GM21528 (cell line): Measurements from ENCODE around the gene TMEM89.

ENCODE experiments used
- ATAC-seq: cut with Tn5 transposase; IDR thresholded peaks from one replicate; pipeline ENCODE4 v1.9.1; 2021; ENCODE audit warnings: mild to moderate bottlenecking, moderate library complexity; ENCODE audit not compliant: unreplicated experiment, low FRiP score

TMEM89 gene, protein sequence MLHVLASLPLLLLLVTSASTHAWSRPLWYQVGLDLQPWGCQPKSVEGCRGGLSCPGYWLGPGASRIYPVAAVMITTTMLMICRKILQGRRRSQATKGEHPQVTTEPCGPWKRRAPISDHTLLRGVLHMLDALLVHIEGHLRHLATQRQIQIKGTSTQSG

DNA sequence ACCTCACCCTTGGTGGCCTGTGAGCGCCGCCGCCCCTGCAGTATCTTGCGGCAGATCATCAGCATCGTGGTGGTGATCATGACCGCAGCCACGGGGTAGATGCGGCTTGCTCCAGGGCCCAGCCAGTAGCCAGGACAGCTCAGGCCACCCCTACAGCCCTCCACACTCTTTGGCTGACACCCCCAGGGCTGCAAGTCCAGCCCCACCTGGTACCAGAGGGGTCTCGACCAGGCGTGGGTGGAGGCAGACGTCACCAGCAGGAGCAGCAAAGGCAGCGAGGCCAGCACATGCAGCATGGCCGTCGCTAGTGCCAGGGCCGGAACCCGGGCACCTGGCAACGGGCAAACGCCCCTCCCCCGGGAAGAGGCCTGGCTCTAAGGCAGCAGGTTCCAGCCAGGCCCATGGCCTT is at the start of gene TMEM89:
TSS of gene TMEM89 (minus strand) at position 309 of the 409 bp plus-strand sequence. CDS start at position 296, 13 bp downstream.
- ATAC-seq = no peak

DNA sequence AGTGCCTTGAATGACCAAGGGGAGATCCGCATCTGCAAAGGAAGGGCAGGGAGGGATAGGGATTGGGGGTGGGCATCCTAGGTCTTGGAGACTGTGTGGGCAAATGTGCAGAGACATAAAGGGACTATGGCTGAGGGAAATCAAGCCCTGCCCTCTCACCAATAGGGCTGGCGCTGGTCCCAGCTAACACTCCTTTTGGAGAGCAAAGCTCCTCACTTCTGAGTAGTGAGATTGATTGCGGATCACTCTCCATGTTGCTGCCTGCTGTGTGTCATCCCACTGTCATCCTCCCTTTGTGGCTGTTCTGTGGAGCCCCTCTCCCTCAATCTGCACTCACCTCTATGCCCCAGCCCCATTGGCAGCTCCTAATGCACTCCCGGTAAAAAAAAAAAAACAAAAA is 43.4 kb upstream of the TMEM89 start:
- ATAC-seq = no peak

DNA sequence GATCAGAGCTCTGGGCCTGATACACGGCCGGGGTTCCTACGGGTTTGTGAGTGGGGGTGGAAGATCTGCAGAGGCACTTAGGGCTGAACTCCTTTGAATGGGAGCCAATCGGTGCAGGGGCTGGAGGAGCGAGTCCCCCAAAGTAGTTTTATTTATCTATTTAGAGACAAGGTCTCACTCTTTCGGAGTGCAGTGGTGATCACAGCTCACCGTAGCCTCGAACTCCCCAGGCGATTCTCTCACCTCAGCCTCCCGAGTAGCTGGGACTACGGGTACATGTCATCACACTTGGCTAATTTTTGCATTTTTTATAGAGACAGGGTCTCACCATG is 42.7 kb upstream of the TMEM89 start:
- ATAC-seq = no peak

DNA sequence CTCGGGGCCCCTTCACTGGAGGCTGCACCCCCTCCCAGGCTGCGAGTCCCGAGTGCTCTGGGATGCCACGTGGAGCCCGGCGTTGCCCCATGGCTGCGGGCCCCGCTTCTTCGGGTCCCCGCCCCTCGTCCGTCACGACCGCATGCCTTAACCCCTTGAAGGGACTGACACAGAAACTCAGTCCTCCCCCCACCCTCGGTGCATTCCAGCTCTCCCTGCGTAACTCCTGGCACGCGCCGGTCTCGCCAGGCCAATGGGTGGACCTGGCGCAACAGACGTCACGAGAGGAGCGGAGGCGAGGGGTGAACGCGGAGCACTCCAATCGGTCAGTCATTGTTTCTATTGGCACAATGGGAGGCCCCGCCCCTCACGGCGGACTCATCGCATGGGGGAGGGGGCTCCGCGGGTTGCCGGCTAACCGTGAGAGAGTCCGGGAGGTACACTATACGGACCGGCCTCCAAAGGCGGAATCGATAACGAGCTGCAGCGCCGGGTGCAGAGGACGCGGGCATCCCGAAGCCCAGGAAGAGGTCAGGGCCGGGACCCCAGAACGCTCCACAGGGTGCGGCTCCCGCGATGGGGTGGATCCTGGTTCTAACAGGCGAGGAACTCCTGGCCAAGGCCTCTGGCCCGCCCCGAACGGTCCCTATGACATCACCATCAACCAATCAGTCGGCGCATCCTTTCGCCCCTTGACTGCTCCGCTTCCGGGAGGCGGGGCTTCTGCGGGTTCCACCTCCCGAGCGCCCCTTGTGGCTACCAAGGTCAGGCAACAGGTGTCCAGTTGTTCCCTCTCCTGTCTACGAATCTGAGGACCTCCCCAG is 42.1 kb upstream of the TMEM89 start:
- peak; percentile 82 for ATAC-seq

DNA sequence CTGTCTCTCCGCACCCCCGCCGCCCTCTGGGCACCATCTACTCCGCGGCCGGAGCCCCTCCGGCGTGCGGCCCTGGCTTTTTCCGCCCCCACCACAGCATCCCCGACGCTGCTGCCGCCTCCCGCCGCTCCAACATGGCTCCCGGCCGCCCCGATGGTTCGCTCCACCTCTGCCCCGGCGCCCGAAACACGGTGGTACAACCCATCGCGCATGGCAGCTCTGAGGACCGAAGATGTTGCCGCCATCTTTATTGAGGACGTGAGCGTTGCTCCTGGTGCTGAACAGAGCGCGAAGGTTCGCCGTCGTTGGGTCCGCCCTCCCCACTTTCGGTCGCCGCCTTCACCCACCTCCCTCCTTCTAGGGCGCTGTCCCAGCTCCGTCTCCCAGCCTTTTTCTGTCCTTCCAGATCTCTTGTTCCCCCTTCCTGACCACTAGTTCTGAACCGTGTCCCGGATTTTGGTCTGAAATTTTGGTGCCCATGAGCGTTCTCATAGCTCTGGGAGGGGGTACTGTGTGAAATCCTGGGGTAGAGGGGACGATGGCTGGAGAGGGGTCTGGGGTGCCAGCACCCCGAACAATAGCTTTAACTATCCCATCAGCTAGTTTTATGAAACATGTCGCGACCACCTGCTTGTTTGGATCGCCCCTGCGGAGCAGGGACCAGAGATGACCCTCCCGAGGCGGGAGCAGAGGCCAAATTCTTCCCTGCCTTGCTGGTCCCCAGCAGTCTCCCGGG is 41.4 kb upstream of the TMEM89 start, which contains the start of gene CELSR3:
TSS of gene CELSR3 (minus strand) at position 134 of the 736 bp plus-strand sequence. CDS start 252 bp downstream, outside the sequence.
- ATAC-seq = no peak

DNA sequence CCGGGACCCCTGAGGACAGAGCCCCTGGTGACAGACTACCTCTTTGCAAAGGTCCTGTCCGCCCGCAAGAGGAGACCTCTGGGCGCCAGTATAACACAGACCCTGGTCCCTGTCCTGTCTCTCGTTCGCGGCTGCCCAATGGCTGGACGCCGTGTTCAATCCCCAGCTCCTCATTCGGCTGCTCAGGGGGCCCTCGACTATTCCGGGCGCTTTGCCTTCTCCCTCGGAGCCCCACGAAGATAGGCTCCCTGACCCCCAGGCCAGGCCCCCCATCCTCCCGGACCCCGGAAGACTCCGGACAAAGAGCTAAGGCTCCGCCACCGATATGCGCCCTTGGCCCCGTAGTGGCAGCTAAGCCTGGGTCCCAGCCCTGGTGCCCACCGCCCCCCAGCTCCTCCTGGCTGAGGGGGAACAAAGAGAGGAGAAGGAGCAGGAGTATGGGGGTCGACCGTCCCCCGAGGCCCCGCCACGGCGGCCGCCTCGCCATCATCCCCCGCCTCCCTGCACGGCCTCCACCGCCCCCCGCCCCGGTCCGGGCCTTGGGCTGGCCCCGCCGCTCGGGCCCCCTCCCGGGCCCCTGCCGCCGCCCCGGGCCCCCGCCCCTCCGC is 40.7 kb upstream of the TMEM89 start:
- ATAC-seq = no peak

DNA sequence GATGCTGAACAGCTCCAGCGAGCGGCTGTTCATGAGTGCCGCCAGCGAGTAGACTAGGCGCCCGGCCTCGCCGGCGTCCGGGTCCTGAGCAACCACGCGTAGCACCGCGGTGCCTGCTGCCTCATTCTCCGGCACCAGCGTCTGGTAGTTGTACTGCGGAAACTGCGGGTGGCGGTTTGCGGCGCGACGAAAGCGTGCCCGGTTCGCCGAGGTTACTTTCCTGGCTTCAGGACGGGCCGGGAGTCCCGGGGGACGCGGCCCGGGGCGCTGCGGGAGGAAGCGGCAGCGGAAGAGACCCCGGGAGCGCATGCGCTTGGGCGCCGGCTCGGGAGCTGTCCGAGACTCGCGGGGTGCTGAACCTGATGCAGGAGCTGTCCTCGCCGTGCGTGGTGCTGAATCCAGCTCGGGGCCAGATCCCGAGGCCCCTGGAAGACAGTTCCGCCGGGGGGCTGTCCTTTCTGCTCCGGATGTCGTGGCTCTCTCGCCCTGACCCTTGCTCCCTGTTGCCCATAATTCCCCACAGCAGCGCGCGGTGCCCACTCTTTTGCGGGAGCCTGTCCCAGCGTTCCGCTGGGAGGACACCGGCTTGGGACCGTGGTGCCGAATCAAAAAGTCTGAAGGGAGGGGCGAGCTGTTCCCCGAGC is 40.1 kb upstream of the TMEM89 start:
- no peak for ATAC-seq

DNA sequence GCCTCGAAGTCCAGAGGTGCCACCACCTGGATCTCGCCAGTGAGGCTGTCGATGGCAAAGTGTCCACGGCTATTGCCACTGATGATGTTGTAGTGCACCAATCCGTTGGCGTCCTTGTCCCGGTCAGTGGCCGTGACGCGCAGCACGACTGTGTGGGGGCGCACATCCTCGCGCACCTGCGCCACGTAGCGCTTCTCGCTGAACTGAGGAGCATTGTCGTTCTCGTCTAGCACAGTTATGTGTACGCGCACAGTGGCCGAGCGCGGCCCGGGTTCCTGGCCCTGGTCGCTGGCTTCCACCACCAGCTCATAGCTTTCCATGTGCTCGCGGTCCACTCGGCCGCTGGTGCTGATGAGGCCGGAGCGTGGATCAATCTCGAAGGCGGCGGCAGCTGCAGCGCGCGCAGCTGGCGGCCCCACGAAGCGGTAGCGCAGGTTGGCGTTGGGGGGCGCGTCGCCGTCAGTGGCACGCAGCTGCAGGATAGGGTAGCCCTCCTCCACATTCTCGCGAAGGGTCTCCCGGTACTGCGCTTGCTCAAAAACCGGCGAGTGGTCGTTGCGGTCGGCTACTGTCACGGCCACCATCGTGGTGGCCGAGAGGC is 39.3 kb upstream of the TMEM89 start:
- ATAC-seq = no peak

DNA sequence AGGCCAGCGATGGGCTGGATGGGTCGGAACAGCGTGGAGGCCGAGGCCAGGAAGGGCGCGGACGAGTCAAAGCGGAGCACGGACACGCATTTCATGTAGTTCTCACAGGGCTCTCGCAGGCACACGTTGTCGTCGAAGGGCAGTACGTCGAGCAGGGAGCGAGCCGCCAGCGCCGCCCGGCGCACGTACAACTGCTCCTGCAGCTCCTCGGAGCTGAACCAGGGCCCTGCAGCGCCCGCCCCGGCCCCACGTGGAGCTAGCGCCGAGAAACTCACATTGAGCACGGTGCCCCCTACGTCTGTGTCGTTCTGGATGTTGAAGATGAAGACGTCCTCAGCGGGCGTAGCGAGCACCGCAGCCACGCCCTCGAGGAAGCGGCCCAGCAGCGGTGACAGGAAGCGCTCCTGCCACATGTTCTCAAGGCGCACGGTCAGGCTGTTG is 35.3 kb upstream of the TMEM89 start:
- no peak for ATAC-seq

DNA sequence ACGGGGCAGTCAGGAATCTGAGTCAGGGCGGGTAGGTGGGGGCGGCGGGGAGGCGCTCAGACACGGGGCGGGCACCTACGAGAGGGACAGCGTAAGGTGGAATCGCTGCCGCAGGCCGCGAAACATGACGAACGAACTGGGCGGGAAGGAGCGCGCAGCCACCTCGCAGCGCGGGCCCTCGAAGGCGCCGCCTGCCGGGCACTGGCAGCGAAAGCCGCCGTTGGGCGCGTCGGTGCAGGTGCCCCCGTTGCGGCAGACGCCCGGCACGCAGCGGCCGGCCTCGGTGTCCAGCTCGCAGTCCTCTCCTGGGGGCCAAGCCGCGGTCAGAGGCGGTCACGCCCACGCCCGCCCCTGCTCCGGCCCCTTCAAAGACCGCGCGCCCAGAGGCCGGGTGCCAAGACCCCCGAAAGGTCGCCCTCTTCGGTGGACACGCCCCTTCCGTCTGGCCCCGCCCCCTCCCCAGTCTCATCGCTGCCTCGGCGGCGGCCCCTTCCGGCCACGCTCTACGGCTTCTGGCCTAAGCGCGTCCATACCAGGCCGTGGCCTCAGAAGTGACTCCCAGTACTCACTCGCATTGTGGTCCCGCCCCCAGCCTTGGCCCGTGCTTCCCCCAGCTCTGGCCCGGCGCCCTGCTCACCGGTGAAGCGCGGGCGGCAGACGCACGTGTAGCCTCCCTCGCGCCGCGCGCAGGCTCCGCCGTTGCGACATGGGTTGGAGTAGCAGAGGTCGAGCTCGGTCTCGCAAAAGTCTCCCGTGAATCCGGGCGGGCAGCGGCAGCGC is 34.7 kb upstream of the TMEM89 start:
- ATAC-seq = peak; percentile 50

DNA sequence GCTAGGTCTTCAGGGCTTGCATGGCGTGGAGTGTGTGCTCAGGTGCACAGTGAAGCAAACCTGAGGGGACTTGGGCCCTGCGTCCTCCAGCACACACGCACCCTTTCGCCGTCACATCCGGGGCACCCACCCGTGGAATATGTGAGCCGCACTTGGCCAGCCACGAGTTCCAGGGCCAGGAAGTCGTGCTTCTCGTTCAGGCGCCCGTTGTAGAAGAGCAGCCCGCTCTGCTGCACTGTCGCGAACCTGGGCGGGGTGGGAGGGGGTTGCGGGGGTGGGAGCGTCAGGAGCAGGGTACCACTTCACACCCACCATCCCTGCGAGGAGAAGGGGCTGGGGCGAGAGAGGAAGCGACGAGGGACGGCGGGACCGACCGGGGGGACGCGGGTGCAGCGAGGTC is 34.0 kb upstream of the TMEM89 start:
- ATAC-seq = no peak

DNA sequence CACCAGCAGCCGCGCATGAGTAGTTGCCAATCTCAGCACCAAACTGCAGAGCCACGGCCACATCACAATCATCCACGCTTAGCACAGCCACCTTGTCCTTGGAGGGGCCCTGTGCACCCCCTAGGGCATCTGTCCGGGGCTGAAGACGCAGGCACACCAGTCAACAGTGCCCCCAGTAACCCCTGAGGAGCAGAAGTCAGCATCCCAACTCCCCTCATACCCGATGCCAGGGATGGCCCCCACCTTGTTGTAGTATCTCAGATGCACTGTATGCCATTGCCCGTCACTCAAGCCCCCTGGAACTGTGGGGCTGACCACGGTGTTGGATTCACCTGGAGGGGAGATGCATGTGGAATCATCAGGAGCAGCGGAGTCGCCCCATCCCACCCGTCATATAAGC is 33.5 kb upstream of the TMEM89 start:
- no peak for ATAC-seq

DNA sequence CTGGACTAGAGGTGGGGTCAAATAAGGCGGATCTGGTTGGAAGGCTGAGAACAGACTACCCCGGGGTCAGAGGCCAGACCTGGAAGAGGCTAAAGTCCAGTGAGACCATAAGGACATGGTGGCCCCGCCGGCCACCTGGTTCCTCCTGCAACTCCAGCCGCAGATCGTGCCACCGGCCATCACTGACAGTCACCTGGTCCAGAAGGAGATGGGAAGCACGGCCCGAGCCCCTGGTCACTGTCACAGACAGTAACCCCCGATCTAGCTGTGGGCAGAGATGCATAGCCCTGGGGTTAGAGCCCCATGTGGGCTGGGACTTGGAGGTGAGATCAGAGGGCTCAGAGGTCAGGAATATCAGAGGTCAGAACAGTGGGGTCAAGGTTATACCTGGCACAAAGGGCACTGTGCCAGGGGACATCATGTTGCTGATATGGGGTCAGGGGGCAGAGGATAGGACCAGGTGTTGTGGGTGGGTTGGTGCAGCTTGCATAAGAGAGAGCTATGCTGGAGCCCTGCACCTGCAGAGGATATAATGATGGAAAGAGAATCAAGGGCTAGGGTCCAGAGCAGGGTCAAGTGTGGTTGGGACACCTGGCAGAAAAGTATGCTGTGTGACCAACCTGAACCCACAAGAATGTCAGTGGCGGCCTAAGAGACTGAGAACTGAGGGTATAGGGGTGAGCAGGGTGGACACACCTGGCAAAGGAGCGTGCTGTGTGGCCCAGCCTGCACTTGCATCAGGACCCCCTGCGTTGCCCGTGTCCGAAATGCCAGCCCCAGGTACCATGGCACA is 31.6 kb upstream of the TMEM89 start:
- ATAC-seq = no peak

DNA sequence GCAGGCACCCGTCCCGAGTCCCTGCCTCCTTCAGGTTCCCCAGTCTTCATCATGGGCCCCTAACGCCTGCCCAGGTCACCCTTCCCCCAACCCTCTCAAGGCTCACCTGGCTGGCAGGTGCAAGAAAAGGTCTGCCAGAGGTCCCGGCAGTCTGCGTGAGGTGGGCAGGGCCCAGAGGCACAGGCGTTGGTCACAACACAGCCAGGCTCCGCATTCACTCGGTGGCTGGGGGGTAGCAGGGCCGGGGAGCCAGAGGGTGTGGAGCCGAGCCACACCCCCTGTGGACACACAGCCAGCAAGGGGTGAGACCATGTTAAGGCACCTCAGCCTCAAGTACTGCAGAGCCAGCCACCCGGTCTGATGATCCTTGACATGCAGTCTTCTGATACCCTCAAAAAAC is 30.2 kb upstream of the TMEM89 start:
- ATAC-seq = no peak

DNA sequence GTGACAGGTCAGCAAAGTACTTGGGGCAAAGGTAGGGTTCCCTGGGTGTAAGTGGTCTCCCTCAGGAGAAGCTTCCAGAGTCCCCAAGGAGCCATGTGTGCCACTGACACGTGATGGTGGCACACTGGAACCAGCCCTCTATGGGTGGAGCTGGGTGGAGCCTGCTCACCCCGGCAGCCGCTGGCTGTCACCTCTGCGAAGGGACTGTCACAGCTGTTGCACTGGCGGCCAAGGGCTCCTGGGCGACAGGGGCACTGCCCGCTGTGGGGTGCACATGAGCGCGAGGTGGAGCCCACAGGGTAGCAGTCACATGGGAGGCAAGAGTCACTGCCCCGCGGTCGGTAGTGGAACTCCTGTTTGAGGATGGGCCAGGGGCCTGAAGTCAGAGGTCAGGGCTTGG is 29.2 kb upstream of the TMEM89 start:
- no peak for ATAC-seq

DNA sequence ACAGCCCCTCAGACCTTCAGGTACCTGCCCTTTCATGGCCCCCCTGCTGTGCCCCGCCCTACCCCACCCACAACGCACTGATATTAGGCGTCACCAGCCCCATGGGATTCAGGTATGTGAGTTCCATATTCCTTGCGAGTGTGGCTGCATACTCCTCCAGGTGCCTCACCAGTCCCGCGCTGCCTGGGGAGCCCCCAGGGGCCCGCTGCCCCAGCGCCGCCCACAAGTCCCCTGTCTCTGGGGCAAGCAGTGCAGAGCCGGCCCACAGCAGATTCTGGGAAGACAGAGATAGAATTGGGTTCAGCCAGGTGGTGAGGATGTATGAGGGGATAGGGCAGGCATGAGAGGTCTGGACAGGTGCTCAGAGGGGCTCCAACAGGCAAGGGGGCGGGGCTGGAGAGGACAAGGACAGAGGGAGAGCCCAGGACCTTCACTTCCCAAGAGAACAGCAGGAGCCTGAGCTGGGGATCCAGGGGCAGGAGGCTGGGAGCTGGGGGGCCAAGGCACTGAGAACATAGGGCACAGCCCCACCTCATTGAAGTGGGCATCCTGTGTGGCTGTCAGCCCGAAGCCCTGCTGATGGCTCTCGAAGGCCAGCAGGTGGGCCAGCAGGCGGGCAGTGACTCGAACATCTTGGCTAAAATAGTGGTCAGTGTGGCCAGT is 26.8 kb upstream of the TMEM89 start:
- no peak for ATAC-seq

DNA sequence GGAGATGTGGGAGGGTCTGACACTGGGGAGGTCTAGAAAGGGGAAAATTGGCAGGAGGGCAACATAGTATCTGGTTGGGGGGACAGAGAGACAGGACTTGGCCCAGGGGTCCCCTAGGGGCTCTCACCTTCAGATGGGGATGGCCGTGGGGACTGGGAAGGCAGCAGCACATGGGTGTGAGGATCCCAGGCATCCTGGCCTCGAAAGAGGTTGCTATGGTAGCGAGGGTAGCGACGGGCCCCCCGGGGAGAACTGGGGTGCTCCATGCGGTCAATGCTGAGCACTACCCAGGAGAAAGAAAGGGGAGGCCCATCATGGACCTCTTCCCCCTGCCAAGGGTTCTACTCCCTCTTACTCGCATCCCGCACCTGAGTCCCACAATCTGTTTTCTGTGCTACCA is 26.1 kb upstream of the TMEM89 start:
- no peak for ATAC-seq
